GM12864 (cell line): ENCODE data around the gene STK4.

Experiments used
- DNase-seq: peaks from one replicate; pipeline ENCODE4 v3.0.0-alpha.2; 2011; ENCODE audit warnings: low read depth
- H3K4me3 ChIP-seq: 2 replicates; pipeline ENCODE4 v1.5.1; 2011; ENCODE audit warnings: mild to moderate bottlenecking, low read depth, low read length, control low read depth
- TF ChIP-seq, protein P1 (sequence below): IDR thresholded peaks from 2 replicates; pipeline ENCODE4 v1.5.1; 2011; ENCODE audit warnings: low read depth, mild to moderate bottlenecking, moderate library complexity, low read length, control low read depth, inconsistent platforms; ENCODE audit errors: missing control alignments

STK4 gene

DNA sequence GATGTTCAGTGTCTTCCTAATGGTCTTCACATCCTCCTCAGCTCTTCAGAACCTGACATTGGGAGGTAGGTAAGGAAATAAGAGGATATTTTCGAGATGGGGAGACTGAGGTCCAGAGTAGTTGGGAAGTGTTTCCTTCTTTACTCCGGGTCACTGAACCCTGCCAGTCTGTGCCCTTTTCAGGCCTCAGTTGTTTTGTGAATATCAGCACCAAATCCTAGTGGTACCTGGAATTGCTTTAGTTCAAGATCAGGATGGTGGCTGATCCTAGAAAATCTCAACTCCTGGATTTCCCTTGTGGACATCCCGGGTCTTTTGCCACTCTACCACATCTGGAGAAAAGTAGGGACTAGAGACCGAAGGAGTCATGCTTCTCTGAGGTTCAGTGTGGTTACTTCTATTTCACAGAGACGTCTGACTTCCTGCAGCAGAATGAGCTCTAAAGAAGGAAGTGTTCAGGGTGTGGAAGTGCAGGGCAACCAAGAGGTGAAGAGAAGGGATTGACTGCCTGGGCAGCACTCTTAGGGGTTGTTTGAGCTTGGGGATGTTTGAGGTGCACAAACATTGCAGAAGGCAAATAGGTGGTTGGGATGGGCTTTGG lies 995 bp downstream of the STK4 start:
- no peak for DNase-seq
- TF ChIP-seq, protein P1, sequence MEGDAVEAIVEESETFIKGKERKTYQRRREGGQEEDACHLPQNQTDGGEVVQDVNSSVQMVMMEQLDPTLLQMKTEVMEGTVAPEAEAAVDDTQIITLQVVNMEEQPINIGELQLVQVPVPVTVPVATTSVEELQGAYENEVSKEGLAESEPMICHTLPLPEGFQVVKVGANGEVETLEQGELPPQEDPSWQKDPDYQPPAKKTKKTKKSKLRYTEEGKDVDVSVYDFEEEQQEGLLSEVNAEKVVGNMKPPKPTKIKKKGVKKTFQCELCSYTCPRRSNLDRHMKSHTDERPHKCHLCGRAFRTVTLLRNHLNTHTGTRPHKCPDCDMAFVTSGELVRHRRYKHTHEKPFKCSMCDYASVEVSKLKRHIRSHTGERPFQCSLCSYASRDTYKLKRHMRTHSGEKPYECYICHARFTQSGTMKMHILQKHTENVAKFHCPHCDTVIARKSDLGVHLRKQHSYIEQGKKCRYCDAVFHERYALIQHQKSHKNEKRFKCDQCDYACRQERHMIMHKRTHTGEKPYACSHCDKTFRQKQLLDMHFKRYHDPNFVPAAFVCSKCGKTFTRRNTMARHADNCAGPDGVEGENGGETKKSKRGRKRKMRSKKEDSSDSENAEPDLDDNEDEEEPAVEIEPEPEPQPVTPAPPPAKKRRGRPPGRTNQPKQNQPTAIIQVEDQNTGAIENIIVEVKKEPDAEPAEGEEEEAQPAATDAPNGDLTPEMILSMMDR, result no peak
- peak overlapping the region; percentile 82 for H3K4me3 ChIP-seq

DNA sequence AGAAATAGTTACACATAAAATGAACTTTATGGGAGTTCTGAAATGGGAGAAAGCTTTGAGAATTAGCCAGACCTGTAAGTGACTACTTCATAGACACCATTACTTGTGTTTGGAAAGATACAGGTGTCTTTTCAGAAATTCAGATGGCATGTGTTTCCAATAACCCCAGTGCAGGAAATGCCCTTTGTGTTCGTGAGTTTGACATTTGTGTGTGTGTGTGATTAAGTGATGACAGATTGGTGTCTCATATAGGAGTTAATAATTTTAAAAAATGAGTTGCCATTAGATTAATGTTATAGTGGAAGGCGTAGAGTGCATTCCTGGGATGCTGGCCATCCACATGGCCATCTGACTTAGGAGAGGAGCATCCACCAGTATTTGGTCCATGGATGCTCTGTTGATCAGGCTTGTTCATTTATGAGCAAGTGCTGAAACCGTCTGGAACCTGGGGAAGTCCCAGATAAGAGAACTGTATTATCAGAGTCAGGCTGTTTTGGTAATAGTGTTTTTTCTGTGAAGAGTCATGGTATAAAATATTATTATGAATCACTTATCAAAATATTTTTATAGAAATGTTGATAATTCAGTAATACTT lies 3.1 kb downstream of the STK4 start:
- TF ChIP-seq, protein P1, result no peak
- H3K4me3 ChIP-seq, result peak overlapping the region; percentile 82
- DNase-seq, result no peak

GRCh38 chr20:44970243-44970757 lies 4.0 kb downstream of the STK4 start:
- H3K4me3 ChIP-seq, result peak overlapping the region; percentile 82; the same call in 1 of the 2 replicates
- TF ChIP-seq, protein P1, result no peak
- no peak for DNase-seq

- DNase-seq, result no peak
- H3K4me3 ChIP-seq, result no peak overlapping the region
- TF ChIP-seq, protein P1, result no peak
These were observed 6.7 kb downstream of the STK4 start for GRCh38 chr20:44973053-44973452.

- DNase-seq, result no peak
- TF ChIP-seq, protein P1, result no peak
- H3K4me3 ChIP-seq, result no peak overlapping the region
These were observed 10.4 kb downstream of the STK4 start for GRCh38 chr20:44976698-44977097.

- DNase-seq, result peak; percentile 84
- TF ChIP-seq, protein P1, result no peak
- H3K4me3 ChIP-seq, result no peak overlapping the region
These were observed 12.8 kb downstream of the STK4 start for GRCh38 chr20:44979090-44979621.
